ENCODE results near the gene SERHL2. TPM values are rescaled to one million over a fixed set of nuclear protein-coding genes. Genes with fewer than 3 reads are reported as not detected.

The SERHL2 gene
- total RNA-seq, 1 experiment from 2014 or later, result 2.1 TPM

Other genes starting within 250 kb of the SERHL2 start
- gene NFAM1, start 121.6 kb upstream of the SERHL2 start, total RNA-seq (2014; rRNA removed), result not detected in 2 replicates
- 35.6 and 36.9 TPM in 2 replicates for gene RRP7A, start 34.2 kb upstream of the SERHL2 start, total RNA-seq (2014; rRNA removed)
- gene POLDIP3, start 60.9 kb downstream of the SERHL2 start, total RNA-seq (2014; rRNA removed), result 34.0 and 36.4 TPM in 2 replicates
- not detected in 2 replicates for gene ATP5MGL, start 86.6 kb downstream of the SERHL2 start, total RNA-seq (2014; rRNA removed)
- 165 and 193 TPM in 2 replicates for gene CYB5R3, start 95.4 kb downstream of the SERHL2 start, total RNA-seq (2014; rRNA removed)
- 22.6 and 29.3 TPM in 2 replicates for gene A4GALT, start 166.9 kb downstream of the SERHL2 start, total RNA-seq (2014; rRNA removed)